ENCODE data around the gene PGBD2.
"Not testable (repeated sequence)": the region's sequence is repeated elsewhere in the genome, so short reads cannot be mapped to it uniquely, and the experiment has no call there.

Gene PGBD2

GRCh38 chr1:248886237-248886895, 19.7 kb upstream of the PGBD2 start:
- no peak for DNase-seq (ENCODE audit: low read depth in 2 of 2, low spot score in 1 of 2)

- not testable (repeated sequence) for DNase-seq (ENCODE audit: low read depth in 2 of 2, low spot score in 1 of 2)
Observed at GRCh38 chr1:248889914-248890243, 16.2 kb upstream of the PGBD2 start.

- DNase-seq (ENCODE audit: low read depth in 2 of 2, low spot score in 1 of 2) = no peak
Observed at GRCh38 chr1:248890549-248891498, 15.2 kb upstream of the PGBD2 start.

- no peak for DNase-seq (ENCODE audit: low read depth in 2 of 2, low spot score in 1 of 2)
Observed at GRCh38 chr1:248891758-248892157, 14.3 kb upstream of the PGBD2 start.

- no peak for DNase-seq (ENCODE audit: low read depth in 2 of 2, low spot score in 1 of 2)
Observed at GRCh38 chr1:248892590-248892989, 13.4 kb upstream of the PGBD2 start.

GRCh38 chr1:248894837-248895236, 11.2 kb upstream of the PGBD2 start:
- DNase-seq (ENCODE audit: low read depth in 2 of 2, low spot score in 1 of 2) = no peak

- no peak for DNase-seq (ENCODE audit: low read depth in 2 of 2, low spot score in 1 of 2)
Observed at GRCh38 chr1:248897412-248898337, 8.4 kb upstream of the PGBD2 start.

GRCh38 chr1:248900637-248901036, 5.4 kb upstream of the PGBD2 start:
- no peak for DNase-seq (ENCODE audit: low read depth in 2 of 2, low spot score in 1 of 2)

- no peak for DNase-seq (ENCODE audit: low read depth in 2 of 2, low spot score in 1 of 2)
Observed at GRCh38 chr1:248901578-248901977, 4.5 kb upstream of the PGBD2 start.

- no peak for DNase-seq (ENCODE audit: low read depth in 2 of 2, low spot score in 1 of 2)
Observed at GRCh38 chr1:248904437-248905216, 1.4 kb upstream of the PGBD2 start.

GRCh38 chr1:248905662-248906008, 400 bp upstream of the PGBD2 start:
- DNase-seq (ENCODE audit: low read depth in 2 of 2, low spot score in 1 of 2) = no peak

- DNase-seq (ENCODE audit: low read depth in 2 of 2, low spot score in 1 of 2) = no peak
Observed at GRCh38 chr1:248906753-248907661, 972 bp downstream of the PGBD2 start.

- no peak for DNase-seq (ENCODE audit: low read depth in 2 of 2, low spot score in 1 of 2)
Observed at GRCh38 chr1:248910761-248911160, 4.7 kb downstream of the PGBD2 start.

GRCh38 chr1:248913933-248914332, 7.9 kb downstream of the PGBD2 start:
- no peak for DNase-seq (ENCODE audit: low read depth in 2 of 2, low spot score in 1 of 2)

GRCh38 chr1:248914796-248915381, 8.9 kb downstream of the PGBD2 start:
- DNase-seq (ENCODE audit: low read depth in 2 of 2, low spot score in 1 of 2) = no peak

- no peak for DNase-seq (ENCODE audit: low read depth in 2 of 2, low spot score in 1 of 2)
Observed at GRCh38 chr1:248918131-248918530, 12.1 kb downstream of the PGBD2 start.

GRCh38 chr1:248923352-248924338, 17.6 kb downstream of the PGBD2 start:
- DNase-seq (ENCODE audit: low read depth in 2 of 2, low spot score in 1 of 2) = no peak
